SW480 (cell line): ENCODE measurements around the gene PNPLA1.

Experiments
- DNase-seq: peaks from one replicate; pipeline ENCODE4 v3.0.0-alpha.2; 2016; ENCODE audit warnings: low spot score

The PNPLA1 gene

GRCh38 chr6:36246506-36247268, 23.2 kb upstream of the PNPLA1 start:
- no peak for DNase-seq

- DNase-seq: no peak
Observed at GRCh38 chr6:36247693-36248092, 22.2 kb upstream of the PNPLA1 start.

GRCh38 chr6:36248980-36249379, 20.9 kb upstream of the PNPLA1 start:
- DNase-seq: no peak

GRCh38 chr6:36249536-36249935, 20.3 kb upstream of the PNPLA1 start:
- DNase-seq: no peak

- no peak for DNase-seq
Observed at GRCh38 chr6:36252005-36252404, 17.9 kb upstream of the PNPLA1 start.

GRCh38 chr6:36263390-36264000, 6.4 kb upstream of the PNPLA1 start:
- DNase-seq: no peak

GRCh38 chr6:36265744-36266143, 4.1 kb upstream of the PNPLA1 start:
- no peak for DNase-seq

GRCh38 chr6:36266913-36267644, 2.8 kb upstream of the PNPLA1 start:
- DNase-seq: no peak

- DNase-seq: no peak
Observed at GRCh38 chr6:36267731-36268477, 2.0 kb upstream of the PNPLA1 start.

- DNase-seq: no peak
Observed at GRCh38 chr6:36268478-36269275, 1.2 kb upstream of the PNPLA1 start.

- no peak for DNase-seq
Observed at GRCh38 chr6:36272234-36272633, 2.4 kb downstream of the PNPLA1 start.

- DNase-seq: no peak
Observed at GRCh38 chr6:36273067-36273466, 3.2 kb downstream of the PNPLA1 start.

GRCh38 chr6:36273802-36274514, 4.1 kb downstream of the PNPLA1 start:
- no peak for DNase-seq

- DNase-seq: no peak
Observed at GRCh38 chr6:36276581-36277536, 7.0 kb downstream of the PNPLA1 start.

- DNase-seq: no peak
Observed at GRCh38 chr6:36277946-36278470, 8.1 kb downstream of the PNPLA1 start.

GRCh38 chr6:36280467-36280866, 10.6 kb downstream of the PNPLA1 start:
- no peak for DNase-seq

- DNase-seq: no peak
Observed at GRCh38 chr6:36280983-36281382, 11.1 kb downstream of the PNPLA1 start.

GRCh38 chr6:36283608-36284007, 13.7 kb downstream of the PNPLA1 start:
- no peak for DNase-seq

GRCh38 chr6:36284359-36284758, 14.5 kb downstream of the PNPLA1 start:
- DNase-seq: no peak
